Adrenal gland (tissue), 5 donors: ENCODE measurements around the gene SMURF1.

Source experiments
- POLR2A ChIP-seq, 2 donors: fragments of 450-650 bp; IDR thresholded peaks; one replicate each; pipeline ENCODE4 v1.6.1; 2017; ENCODE audit warnings: antibody characterized with exemption in 2 of 2, mild to moderate bottlenecking in 2 of 2, moderate library complexity in 1 of 2
- TF ChIP-seq, protein P1 (sequence below), 6 experiments: fragments of 450-650 bp in 4 of 6; fragments of 200-600 bp in 2 of 6; sonication (generic) in 1 of 6; IDR thresholded peaks; 1 replicate in 5 of 6; 2 replicates in 1 of 6; pipeline versions ENCODE4 v1.5.1 to v1.8.0; 2016 to 2021; ENCODE audit warnings: antibody characterized with exemption in 6 of 6, mild to moderate bottlenecking in 2 of 6, moderate library complexity in 1 of 6
- donor health status: DM: no; HTN: no; CAD: no.

DNA sequence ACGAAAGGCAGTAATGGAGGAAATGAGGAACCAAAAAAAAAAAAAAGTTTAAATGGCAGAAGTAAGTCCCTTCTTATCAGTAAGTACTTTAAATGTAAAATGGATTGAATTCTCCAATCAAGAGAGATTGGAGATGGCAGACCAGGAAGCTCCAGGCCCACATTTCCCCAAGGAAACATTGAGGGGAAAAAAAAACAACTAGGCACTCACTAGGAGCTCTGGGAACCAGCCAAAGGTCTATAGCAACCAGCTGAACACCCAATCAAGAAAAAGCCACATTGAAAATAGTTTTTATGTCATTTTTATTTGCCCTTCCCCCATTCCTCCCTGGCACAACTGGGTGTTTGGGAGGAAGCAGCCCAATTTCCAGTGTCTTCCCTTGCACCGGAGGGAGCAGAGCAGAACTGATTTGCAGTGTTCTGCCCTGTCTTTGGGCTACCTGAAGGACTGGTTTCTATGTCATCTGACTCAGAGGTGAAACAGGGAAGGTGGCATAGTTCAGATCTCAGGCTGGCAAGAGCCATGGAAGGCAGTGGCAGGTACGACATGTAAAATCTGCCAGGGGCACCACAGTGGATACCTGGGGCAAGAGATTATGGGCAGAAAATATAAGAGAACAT lies 121.9 kb downstream of the SMURF1 start:
- TF ChIP-seq, protein P1, sequence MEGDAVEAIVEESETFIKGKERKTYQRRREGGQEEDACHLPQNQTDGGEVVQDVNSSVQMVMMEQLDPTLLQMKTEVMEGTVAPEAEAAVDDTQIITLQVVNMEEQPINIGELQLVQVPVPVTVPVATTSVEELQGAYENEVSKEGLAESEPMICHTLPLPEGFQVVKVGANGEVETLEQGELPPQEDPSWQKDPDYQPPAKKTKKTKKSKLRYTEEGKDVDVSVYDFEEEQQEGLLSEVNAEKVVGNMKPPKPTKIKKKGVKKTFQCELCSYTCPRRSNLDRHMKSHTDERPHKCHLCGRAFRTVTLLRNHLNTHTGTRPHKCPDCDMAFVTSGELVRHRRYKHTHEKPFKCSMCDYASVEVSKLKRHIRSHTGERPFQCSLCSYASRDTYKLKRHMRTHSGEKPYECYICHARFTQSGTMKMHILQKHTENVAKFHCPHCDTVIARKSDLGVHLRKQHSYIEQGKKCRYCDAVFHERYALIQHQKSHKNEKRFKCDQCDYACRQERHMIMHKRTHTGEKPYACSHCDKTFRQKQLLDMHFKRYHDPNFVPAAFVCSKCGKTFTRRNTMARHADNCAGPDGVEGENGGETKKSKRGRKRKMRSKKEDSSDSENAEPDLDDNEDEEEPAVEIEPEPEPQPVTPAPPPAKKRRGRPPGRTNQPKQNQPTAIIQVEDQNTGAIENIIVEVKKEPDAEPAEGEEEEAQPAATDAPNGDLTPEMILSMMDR (IDR thresholded peaks at IDR 0.05), result no peak
- TF ChIP-seq POLR2A (IDR thresholded peaks at IDR 0.05), result no peak
